T follicular helper cell (primary cell): ENCODE results near the gene CD19.
A peak's percentile ranks its signal among the peaks of the same experiment; 100 is the strongest.
"Not testable (repeated sequence)": the region's sequence is repeated elsewhere in the genome, so short reads cannot be mapped to it uniquely, and the experiment has no call there.

ENCODE experiments used
- DNase-seq: peaks from one replicate; pipeline ENCODE4 v3.0.0-alpha.2; 2020; ENCODE audit warnings: low read depth

CD19 gene

GRCh38 chr16:28910086-28911031, 21.4 kb upstream of the CD19 start:
- no peak for DNase-seq

GRCh38 chr16:28912558-28912957, 19.2 kb upstream of the CD19 start:
- no peak for DNase-seq

DNA sequence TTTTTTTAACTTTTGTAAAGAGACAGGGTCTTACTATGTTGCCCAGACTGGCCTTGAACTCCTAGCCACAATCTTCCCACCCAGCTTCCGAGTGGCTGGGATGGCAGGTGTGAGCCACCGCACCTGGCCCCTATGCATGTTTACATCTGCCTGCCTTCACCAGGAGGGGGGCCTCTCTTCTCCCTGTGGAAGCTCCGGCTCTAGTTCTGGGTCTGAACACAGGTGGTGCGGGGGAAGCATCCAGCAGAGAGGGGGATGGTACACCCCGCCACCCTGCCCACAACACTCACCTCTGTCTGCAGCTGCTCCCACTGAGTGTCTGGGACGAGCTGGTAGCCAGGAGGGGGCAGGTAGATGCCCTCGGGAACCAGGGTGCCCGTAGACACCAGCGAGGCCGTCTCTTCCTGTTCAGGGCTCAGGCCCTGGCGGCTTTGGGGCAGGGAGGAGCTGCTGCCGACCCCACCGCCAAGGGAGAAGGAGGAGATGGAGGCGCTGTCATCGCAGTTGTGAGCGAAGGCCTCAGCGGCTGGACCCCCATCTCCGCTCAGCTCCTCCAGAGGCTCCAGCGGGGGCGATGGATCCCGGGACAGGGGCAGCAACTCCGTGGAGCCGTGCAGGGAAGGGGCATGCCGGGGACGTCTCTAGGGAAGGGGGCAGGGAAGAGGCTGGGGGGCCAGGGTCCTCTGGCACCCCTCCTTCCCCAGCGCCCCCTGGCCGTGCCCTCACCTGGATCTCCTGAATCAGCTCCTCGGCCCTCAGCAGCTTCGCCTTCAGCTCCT, 17.6 kb upstream of the CD19 start:
- no peak for DNase-seq

- DNase-seq, result no peak
These were observed 16.6 kb upstream of the CD19 start for GRCh38 chr16:28915181-28915580.

DNA sequence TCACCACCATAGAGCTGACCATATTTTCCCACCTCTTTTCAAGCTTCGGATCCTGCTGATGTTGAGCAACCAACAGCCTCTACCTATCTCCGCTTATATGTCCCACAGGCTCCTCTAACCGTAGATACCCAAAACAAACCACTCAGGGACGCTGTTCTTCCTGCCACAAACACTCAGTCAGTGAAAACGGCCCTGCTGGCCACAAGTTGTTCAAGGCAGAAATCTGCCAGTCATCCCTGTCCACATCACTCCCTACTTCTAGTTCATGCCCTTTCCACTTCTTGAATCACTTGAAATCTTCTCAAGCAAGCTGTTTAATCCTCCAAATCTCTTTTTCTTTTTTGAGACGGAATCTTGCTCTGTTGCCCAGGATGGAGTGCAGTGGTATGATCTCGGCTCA, 14.7 kb upstream of the CD19 start:
- DNase-seq, result no peak

- no peak for DNase-seq
These were observed 13.1 kb upstream of the CD19 start for GRCh38 chr16:28918698-28919097.

DNA sequence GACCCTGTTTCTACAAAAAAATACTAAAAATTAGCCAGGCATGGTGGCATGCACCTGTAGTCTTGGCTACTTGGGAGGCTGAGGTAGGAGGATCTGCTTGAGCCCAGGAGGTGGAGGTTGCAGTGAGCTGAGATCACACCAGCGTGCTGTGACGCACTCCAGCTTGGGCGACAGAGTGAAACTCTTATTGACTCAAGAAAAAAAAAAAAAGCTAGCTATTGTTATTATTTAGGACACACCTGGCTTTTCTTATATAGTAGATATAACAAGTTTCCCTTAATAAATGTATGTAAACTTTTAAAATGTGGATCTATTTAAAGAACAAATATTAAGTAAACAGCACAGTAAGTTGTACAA, 8.6 kb upstream of the CD19 start:
- DNase-seq, result no peak

DNA sequence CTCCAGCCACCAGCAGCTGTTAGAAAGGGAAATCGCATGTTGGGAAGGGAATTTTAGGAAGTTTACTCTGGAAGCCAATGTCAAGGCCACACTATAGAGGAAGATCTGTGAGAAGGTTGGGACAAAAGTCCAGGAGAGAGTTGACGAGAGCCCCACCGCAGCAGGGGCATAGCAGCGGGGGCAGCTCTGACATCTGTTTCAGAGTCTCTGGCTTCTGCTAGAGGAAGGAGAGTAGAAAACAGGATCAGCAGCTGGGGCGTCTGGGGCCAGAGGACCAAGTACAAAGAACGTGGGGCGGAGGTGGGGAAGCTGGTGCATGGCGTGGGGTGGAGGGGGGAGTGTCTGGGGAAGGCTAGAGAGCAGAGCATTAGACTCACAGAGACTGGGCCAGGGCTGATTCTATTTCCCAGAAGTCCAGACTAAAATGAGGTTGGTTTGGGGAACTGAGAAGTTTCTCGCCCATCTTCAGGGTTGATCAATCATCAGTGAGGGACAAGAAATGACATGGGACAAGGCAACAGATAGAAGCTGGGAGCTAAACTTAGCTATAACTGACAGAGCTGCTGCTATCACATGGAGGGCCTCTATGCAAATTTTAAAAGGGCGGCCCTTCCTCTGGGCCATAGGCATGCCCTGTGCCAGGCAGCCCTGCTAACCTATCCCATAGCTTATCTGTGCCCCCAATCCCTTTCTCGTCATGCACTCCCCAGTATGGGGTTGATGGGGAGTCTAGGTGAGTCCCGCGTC, 7.9 kb upstream of the CD19 start:
- DNase-seq, result no peak

DNA sequence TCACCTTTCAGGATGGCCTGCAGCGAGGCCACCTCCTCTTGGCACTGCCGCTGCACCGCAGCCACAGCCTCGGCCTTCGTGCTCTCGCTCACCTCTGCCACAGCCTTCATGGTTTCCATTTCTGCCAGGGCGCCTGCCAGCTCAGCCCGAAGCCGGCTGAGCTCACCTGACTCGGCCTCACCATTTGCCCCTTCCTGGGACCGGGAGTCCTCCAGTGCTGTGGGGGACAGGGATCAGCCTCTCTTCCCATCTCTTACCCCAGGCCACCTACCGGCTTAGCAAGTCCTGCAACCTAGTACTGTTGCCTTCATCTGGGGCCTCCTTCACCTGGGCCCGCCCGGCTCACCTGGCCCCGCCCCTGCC, 7.4 kb upstream of the CD19 start:
- no peak for DNase-seq

DNA sequence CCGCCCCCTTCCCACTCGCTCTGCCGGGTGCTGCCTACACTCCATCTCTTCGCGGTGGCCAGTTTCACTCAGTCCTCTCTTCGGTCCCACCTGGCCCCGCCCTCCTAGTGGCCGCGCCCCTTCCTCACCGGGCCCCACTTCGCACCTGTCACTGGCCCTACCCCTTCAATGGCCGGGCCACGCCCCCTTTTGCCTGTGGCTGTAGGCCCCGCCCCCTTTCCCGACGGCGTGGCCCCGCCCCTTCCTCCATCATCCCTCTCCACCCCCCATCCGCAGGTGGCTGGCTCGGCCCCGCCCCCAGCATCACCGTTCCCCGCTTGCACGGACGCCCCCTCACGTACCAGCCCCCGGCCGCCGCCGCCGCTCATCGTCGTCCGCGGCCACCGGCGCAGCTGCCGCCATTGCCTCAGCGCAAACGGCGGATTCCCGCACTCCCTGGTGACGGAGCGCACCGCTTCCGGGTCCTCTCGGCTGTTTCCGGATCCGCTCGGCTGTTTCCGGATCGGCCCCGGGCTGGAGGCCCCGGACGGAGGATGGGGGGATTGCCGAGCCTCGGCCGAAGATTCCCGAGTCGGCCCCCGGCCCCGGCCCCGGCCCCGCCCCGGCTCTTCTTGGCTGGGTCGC, 6.9 kb upstream of the CD19 start, which contains the start of gene RABEP2:
Gene RABEP2 (minus strand): TSS at position 477 of the 624 bp plus-strand sequence. CDS start 75 bp downstream, at position 402.
- peak; percentile 89 for DNase-seq

- peak; percentile 70 for DNase-seq
These were observed 6.2 kb upstream of the CD19 start for GRCh38 chr16:28925386-28926228.

DNA sequence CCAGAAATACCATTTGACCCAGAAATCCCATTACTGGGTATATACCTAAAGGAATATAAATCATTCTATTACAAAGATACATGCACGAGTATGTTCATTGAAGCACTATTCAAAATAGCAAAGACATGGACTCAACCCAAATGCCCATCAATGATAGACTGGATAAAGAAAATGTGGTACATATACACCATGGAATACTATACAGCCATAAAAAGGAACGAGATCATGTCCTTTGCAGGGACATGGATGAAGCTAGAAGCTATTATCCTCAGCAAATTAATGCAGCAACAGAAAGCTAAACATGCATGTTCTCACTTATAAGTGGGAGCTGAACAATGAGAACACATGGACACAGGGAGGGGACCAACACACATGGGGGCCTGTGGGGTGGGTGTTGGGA, 5.5 kb upstream of the CD19 start:
- not testable (repeated sequence) for DNase-seq

DNA sequence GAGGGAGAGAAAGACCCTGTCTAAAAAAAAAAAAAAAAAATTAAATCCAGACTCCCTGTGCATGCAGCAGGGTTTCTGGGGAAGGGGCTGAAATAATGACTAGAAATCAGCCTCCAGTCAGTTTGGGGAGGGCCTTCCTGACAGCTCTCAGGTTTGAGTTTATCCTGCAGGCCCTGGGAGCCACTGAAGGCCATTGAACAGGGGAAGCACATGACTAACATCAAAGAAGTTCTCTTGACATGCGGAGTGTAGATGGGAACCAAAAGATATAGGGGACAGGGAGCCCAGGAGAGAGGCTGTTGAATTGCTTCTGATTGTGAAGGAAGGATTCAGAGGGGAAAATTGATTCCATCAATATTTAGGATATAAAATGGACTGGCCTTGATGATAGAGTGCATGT, 4.0 kb upstream of the CD19 start:
- no peak for DNase-seq

GRCh38 chr16:28930203-28930602, 1.6 kb upstream of the CD19 start:
- DNase-seq, result no peak

GRCh38 chr16:28930652-28931051, 1.1 kb upstream of the CD19 start:
- DNase-seq, result no peak

DNA sequence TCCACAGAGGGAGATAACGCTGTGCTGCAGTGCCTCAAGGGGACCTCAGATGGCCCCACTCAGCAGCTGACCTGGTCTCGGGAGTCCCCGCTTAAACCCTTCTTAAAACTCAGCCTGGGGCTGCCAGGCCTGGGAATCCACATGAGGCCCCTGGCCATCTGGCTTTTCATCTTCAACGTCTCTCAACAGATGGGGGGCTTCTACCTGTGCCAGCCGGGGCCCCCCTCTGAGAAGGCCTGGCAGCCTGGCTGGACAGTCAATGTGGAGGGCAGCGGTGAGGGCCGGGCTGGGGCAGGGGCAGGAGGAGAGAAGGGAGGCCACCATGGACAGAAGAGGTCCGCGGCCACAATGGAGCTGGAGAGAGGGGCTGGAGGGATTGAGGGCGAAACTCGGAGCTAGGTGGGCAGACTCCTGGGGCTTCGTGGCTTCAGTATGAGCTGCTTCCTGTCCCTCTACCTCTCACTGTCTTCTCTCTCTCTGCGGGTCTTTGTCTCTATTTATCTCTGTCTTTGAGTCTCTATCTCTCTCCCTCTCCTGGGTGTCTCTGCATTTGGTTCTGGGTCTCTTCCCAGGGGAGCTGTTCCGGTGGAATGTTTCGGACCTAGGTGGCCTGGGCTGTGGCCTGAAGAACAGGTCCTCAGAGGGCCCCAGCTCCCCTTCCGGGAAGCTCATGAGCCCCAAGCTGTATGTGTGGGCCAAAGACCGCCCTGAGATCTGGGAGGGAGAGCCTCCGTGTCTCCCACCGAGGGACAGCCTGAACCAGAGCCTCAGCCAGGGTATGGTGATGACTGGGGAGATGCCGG, 769 bp downstream of the CD19 start:
- no peak for DNase-seq

DNA sequence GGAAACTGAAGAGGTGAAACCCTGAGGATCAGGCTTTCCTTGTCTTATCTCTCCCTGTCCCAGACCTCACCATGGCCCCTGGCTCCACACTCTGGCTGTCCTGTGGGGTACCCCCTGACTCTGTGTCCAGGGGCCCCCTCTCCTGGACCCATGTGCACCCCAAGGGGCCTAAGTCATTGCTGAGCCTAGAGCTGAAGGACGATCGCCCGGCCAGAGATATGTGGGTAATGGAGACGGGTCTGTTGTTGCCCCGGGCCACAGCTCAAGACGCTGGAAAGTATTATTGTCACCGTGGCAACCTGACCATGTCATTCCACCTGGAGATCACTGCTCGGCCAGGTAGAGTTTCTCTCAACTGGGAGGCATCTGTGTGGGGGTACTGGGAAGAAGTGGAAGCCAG, 1.4 kb downstream of the CD19 start:
- no peak for DNase-seq

GRCh38 chr16:28935346-28935745, 3.6 kb downstream of the CD19 start:
- no peak for DNase-seq

GRCh38 chr16:28935924-28936783, 4.4 kb downstream of the CD19 start:
- DNase-seq, result peak; percentile 77
